GM23338 (cell line): ENCODE data around the gene TDRD1.

ENCODE experiments used
- EZH2 ChIP-seq: fragments of 200-600 bp; sonication (generic); IDR thresholded peaks from one replicate; pipeline ENCODE4 v1.8.0; 2017; ENCODE audit warnings: antibody characterized with exemption, mild to moderate bottlenecking, low read depth; ENCODE audit not compliant: unreplicated experiment
- EZH2phosphoT487 ChIP-seq: fragments of 200-600 bp; sonication (generic); IDR thresholded peaks from one replicate; pipeline ENCODE4 v1.8.1; 2018; ENCODE audit warnings: antibody characterized with exemption; ENCODE audit not compliant: unreplicated experiment
- NANOG ChIP-seq: IDR thresholded peaks from 2 replicates; pipeline ENCODE4 v1.6.1; 2016; ENCODE audit warnings: antibody characterized with exemption, borderline replicate concordance
- POLR2AphosphoS5 ChIP-seq: IDR thresholded peaks from 2 replicates; pipeline ENCODE4 v1.6.1; 2016; ENCODE audit warnings: antibody characterized with exemption, low read depth
- TF ChIP-seq, protein P1 (sequence below), 2 experiments: fragments of 200-600 bp in 1 of 2; sonication (generic) in 1 of 2; conservative IDR thresholded peaks; 2 replicates each; pipeline versions ENCODE4 v1.5.1 to v1.6.1; 2016 to 2017; ENCODE audit warnings: antibody characterized with exemption in 2 of 2, low read depth in 2 of 2, mild to moderate bottlenecking in 2 of 2, moderate library complexity in 1 of 2
- TF ChIP-seq, protein P2 (sequence below): fragments of 250-450 bp; sonication (Bioruptor Pico); IDR thresholded peaks from 2 replicates; pipeline ENCODE4 v1.5.0; 2020; ENCODE audit warnings: mild to moderate bottlenecking, moderate library complexity
- TF ChIP-seq, protein P3 (sequence below): IDR thresholded peaks from one replicate; pipeline ENCODE4 v1.6.1; 2018; ENCODE audit warnings: antibody characterized with exemption; ENCODE audit not compliant: unreplicated experiment

DNA sequence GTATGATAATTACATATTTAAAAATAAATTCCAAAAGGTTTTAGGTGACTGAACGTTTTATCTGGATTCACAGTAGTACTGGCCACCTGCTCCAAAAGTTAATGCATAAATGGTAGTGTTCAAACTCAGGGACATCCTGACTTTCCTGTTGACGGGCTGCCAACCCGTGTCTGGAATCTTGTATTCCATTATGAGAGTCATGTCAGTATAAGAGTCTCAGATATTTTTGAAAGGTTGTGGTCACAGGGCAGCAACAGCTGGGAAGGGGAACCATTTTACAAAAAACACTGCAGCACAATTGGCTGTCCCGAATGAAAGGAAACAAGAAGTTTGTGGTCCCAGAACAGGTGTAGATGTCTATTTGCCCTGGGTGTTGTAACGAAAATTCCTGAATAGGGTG lies 2.8 kb downstream of the TDRD1 start:
- TF ChIP-seq, protein P1, sequence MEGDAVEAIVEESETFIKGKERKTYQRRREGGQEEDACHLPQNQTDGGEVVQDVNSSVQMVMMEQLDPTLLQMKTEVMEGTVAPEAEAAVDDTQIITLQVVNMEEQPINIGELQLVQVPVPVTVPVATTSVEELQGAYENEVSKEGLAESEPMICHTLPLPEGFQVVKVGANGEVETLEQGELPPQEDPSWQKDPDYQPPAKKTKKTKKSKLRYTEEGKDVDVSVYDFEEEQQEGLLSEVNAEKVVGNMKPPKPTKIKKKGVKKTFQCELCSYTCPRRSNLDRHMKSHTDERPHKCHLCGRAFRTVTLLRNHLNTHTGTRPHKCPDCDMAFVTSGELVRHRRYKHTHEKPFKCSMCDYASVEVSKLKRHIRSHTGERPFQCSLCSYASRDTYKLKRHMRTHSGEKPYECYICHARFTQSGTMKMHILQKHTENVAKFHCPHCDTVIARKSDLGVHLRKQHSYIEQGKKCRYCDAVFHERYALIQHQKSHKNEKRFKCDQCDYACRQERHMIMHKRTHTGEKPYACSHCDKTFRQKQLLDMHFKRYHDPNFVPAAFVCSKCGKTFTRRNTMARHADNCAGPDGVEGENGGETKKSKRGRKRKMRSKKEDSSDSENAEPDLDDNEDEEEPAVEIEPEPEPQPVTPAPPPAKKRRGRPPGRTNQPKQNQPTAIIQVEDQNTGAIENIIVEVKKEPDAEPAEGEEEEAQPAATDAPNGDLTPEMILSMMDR (conservative IDR thresholded peaks at IDR 0.05; ENCODE audit: low read depth in 2 of 2) = no peak
- TF ChIP-seq EZH2 = no peak
- TF ChIP-seq, protein P2, sequence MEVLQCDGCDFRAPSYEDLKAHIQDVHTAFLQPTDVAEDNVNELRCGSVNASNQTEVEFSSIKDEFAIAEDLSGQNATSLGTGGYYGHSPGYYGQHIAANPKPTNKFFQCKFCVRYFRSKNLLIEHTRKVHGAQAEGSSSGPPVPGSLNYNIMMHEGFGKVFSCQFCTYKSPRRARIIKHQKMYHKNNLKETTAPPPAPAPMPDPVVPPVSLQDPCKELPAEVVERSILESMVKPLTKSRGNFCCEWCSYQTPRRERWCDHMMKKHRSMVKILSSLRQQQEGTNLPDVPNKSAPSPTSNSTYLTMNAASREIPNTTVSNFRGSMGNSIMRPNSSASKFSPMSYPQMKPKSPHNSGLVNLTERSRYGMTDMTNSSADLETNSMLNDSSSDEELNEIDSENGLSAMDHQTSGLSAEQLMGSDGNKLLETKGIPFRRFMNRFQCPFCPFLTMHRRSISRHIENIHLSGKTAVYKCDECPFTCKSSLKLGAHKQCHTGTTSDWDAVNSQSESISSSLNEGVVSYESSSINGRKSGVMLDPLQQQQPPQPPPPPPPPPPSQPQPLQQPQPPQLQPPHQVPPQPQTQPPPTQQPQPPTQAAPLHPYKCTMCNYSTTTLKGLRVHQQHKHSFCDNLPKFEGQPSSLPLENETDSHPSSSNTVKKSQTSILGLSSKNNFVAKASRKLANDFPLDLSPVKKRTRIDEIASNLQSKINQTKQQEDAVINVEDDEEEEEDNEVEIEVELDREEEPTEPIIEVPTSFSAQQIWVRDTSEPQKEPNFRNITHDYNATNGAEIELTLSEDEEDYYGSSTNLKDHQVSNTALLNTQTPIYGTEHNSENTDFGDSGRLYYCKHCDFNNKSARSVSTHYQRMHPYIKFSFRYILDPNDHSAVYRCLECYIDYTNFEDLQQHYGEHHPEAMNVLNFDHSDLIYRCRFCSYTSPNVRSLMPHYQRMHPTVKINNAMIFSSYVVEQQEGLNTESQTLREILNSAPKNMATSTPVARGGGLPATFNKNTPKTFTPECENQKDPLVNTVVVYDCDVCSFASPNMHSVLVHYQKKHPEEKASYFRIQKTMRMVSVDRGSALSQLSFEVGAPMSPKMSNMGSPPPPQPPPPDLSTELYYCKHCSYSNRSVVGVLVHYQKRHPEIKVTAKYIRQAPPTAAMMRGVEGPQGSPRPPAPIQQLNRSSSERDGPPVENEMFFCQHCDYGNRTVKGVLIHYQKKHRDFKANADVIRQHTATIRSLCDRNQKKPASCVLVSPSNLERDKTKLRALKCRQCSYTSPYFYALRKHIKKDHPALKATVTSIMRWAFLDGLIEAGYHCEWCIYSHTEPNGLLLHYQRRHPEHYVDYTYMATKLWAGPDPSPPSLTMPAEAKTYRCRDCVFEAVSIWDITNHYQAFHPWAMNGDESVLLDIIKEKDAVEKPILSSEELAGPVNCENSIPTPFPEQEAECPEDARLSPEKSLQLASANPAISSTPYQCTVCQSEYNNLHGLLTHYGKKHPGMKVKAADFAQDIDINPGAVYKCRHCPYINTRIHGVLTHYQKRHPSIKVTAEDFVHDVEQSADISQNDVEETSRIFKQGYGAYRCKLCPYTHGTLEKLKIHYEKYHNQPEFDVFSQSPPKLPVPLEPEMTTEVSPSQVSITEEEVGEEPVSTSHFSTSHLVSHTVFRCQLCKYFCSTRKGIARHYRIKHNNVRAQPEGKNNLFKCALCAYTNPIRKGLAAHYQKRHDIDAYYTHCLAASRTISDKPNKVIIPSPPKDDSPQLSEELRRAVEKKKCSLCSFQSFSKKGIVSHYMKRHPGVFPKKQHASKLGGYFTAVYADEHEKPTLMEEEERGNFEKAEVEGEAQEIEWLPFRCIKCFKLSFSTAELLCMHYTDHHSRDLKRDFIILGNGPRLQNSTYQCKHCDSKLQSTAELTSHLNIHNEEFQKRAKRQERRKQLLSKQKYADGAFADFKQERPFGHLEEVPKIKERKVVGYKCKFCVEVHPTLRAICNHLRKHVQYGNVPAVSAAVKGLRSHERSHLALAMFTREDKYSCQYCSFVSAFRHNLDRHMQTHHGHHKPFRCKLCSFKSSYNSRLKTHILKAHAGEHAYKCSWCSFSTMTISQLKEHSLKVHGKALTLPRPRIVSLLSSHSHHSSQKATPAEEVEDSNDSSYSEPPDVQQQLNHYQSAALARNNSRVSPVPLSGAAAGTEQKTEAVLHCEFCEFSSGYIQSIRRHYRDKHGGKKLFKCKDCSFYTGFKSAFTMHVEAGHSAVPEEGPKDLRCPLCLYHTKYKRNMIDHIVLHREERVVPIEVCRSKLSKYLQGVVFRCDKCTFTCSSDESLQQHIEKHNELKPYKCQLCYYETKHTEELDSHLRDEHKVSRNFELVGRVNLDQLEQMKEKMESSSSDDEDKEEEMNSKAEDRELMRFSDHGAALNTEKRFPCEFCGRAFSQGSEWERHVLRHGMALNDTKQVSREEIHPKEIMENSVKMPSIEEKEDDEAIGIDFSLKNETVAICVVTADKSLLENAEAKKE = no peak
- no peak for TF ChIP-seq POLR2AphosphoS5
- TF ChIP-seq EZH2phosphoT487 = no peak
- TF ChIP-seq, protein P3, sequence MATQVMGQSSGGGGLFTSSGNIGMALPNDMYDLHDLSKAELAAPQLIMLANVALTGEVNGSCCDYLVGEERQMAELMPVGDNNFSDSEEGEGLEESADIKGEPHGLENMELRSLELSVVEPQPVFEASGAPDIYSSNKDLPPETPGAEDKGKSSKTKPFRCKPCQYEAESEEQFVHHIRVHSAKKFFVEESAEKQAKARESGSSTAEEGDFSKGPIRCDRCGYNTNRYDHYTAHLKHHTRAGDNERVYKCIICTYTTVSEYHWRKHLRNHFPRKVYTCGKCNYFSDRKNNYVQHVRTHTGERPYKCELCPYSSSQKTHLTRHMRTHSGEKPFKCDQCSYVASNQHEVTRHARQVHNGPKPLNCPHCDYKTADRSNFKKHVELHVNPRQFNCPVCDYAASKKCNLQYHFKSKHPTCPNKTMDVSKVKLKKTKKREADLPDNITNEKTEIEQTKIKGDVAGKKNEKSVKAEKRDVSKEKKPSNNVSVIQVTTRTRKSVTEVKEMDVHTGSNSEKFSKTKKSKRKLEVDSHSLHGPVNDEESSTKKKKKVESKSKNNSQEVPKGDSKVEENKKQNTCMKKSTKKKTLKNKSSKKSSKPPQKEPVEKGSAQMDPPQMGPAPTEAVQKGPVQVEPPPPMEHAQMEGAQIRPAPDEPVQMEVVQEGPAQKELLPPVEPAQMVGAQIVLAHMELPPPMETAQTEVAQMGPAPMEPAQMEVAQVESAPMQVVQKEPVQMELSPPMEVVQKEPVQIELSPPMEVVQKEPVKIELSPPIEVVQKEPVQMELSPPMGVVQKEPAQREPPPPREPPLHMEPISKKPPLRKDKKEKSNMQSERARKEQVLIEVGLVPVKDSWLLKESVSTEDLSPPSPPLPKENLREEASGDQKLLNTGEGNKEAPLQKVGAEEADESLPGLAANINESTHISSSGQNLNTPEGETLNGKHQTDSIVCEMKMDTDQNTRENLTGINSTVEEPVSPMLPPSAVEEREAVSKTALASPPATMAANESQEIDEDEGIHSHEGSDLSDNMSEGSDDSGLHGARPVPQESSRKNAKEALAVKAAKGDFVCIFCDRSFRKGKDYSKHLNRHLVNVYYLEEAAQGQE = no peak
- no peak for TF ChIP-seq NANOG
